Liver (tissue), 9 donors: ENCODE data around the gene ADAM11. TPM values are rescaled to one million over a fixed set of nuclear protein-coding genes. Genes with fewer than 3 reads are reported as not detected.
A peak's percentile ranks its signal among the peaks of the same experiment; 100 is the strongest.

Source experiments
- DNase-seq: peaks from one replicate; pipeline ENCODE4 v3.0.0-alpha.2; 2017; ENCODE audit warnings: low spot score
- H3K27ac ChIP-seq, 2 donors: one replicate each; pipeline ENCODE4 v1.7.0; 2013; ENCODE audit warnings: inconsistent platforms in 2 of 2, low read length in 2 of 2, control low read depth in 1 of 2, low read depth in 1 of 2, mild to moderate bottlenecking in 1 of 2
- H3K27me3 ChIP-seq, 4 donors: one replicate each; pipeline versions ENCODE4 v1.6.1 to v1.7.0; 2013; ENCODE audit warnings: low read length in 3 of 4, inconsistent platforms in 1 of 4, mild to moderate bottlenecking in 1 of 4, moderate library complexity in 1 of 4; ENCODE audit not compliant: control insufficient read depth in 4 of 4, insufficient read depth in 4 of 4
- H3K36me3 ChIP-seq, 4 donors: one replicate each; pipeline versions ENCODE4 v1.6.1 to v1.7.0; 2013; ENCODE audit warnings: low read length in 3 of 4, mild to moderate bottlenecking in 3 of 4, low read depth in 1 of 4, moderate library complexity in 1 of 4; ENCODE audit not compliant: control insufficient read depth in 4 of 4, insufficient read depth in 3 of 4
- H3K4me1 ChIP-seq, 4 donors: one replicate each; pipeline versions ENCODE4 v1.6.1 to v1.7.0; 2013; ENCODE audit warnings: low read length in 3 of 4, mild to moderate bottlenecking in 3 of 4, moderate library complexity in 1 of 4; ENCODE audit not compliant: control insufficient read depth in 4 of 4, insufficient read depth in 4 of 4
- H3K4me3 ChIP-seq, 3 donors: one replicate each; pipeline versions ENCODE4 v1.6.1 to v1.7.0; 2013; ENCODE audit warnings: low read length in 3 of 3, control low read depth in 1 of 3, low read depth in 1 of 3, mild to moderate bottlenecking in 1 of 3
- H3K9ac ChIP-seq, 2 donors: one replicate each; pipeline ENCODE4 v1.7.0; 2013; ENCODE audit warnings: low read length in 2 of 2, mild to moderate bottlenecking in 2 of 2, moderate library complexity in 2 of 2, control low read depth in 1 of 2, low read depth in 1 of 2
- H3K9me3 ChIP-seq, 4 donors: one replicate each; pipeline versions ENCODE4 v1.6.1 to v1.7.0; 2013; ENCODE audit warnings: low read length in 3 of 4; ENCODE audit not compliant: control insufficient read depth in 4 of 4
- EGR1 ChIP-seq, 2 donors: IDR thresholded peaks; 2 replicates each; pipeline ENCODE4 v1.6.1; 2016 to 2018; ENCODE audit warnings: antibody characterized with exemption in 2 of 2, low read depth in 2 of 2
- FOXA1 ChIP-seq: IDR thresholded peaks from 2 replicates; pipeline ENCODE4 v1.6.1; 2016; ENCODE audit warnings: antibody characterized with exemption
- FOXA2 ChIP-seq: IDR thresholded peaks from 2 replicates; pipeline ENCODE4 v1.6.1; 2016; ENCODE audit warnings: antibody characterized with exemption
- GABPA ChIP-seq, 2 donors: IDR thresholded peaks in 1 of 2; conservative IDR thresholded peaks in 1 of 2; 2 replicates each; pipeline ENCODE4 v1.6.1; 2016; ENCODE audit warnings: antibody characterized with exemption in 2 of 2, mild to moderate bottlenecking in 1 of 2, moderate library complexity in 1 of 2
- HNF4A ChIP-seq, 2 donors: conservative IDR thresholded peaks; 2 replicates each; pipeline ENCODE4 v1.6.1; 2016; ENCODE audit warnings: antibody characterized with exemption in 2 of 2, mild to moderate bottlenecking in 2 of 2
- HNF4G ChIP-seq: IDR thresholded peaks from 2 replicates; pipeline ENCODE4 v1.6.1; 2016; ENCODE audit warnings: antibody characterized with exemption
- MAX ChIP-seq: IDR thresholded peaks from 2 replicates; pipeline ENCODE4 v1.6.1; 2016; ENCODE audit warnings: antibody characterized with exemption
- NR2F2 ChIP-seq: IDR thresholded peaks from 2 replicates; pipeline ENCODE4 v1.6.1; 2016; ENCODE audit warnings: antibody characterized with exemption
- RAD21 ChIP-seq, 2 donors: IDR thresholded peaks; 2 replicates each; pipeline ENCODE4 v1.6.1; 2016; ENCODE audit warnings: antibody characterized with exemption in 2 of 2, mild to moderate bottlenecking in 2 of 2
- RXRA ChIP-seq, 2 donors: IDR thresholded peaks; 2 replicates each; pipeline ENCODE4 v1.6.1; 2017 to 2018; ENCODE audit warnings: antibody characterized with exemption in 2 of 2, mild to moderate bottlenecking in 1 of 2
- SP1 ChIP-seq: IDR thresholded peaks from 2 replicates; pipeline ENCODE4 v1.6.1; 2018; ENCODE audit warnings: antibody characterized with exemption, mild to moderate bottlenecking
- TAF1 ChIP-seq: conservative IDR thresholded peaks from 2 replicates; pipeline ENCODE4 v1.6.1; 2016; ENCODE audit warnings: antibody characterized with exemption, mild to moderate bottlenecking
- YY1 ChIP-seq: IDR thresholded peaks from 2 replicates; pipeline ENCODE4 v1.6.1; 2016; ENCODE audit warnings: antibody characterized with exemption, mild to moderate bottlenecking
- WGBS: extraction: QIAGEN DNeasy Blood & Tissue Kit; methylation state at CpG from one replicate; pipeline ENCODE4 v1.1.7; 2013; 5-methylcytosine and 5-hydroxymethylcytosine counted together
- polyA plus RNA-seq, 2 donors: library from polyadenylated mRNA; stranded (reverse) in 1 of 2; unstranded in 1 of 2; fragments of 200-250 nt in 1 of 2; fragments of >200 nt in 1 of 2; fragmentation: Nextera tagmentation in 1 of 2; extraction: Ambion mirVana in 1 of 2; gene quantifications; one replicate each; pipeline versions ENCODE4 v1.2.1 to v1.2.3, GENCODE V29; 2013 to 2015
- total RNA-seq, 2 donors: library from RNA; depleted of rRNA; stranded (reverse); fragments of >200 nt; gene quantifications; one replicate each; pipeline ENCODE4 v1.2.3, GENCODE V29; 2014
- TF ChIP-seq, protein P1 (sequence below): fragments of 150-350 bp; IDR thresholded peaks from 2 replicates; pipeline ENCODE4 v1.5.1; 2017; ENCODE audit warnings: improper control_type of control experiment, low read depth, low read length; ENCODE audit not compliant: missing input control
- TF ChIP-seq, protein P2 (sequence below): IDR thresholded peaks from 2 replicates; pipeline ENCODE4 v1.6.1; 2016; ENCODE audit warnings: antibody characterized with exemption
- donor health status: healthy.
- donor health status: healthy.
- donor health status: healthy.
- donor health status: healthy.
- donor health status: healthy.

ADAM11 gene
- total and polyA plus RNA-seq, 4 donors, result 0.06 to 1.1 (median 0.08) TPM; not detected in 1

- Histone ChIP-seq H3K36me3 (no peaks in the 10 kb centered on the region), H3K4me3 (no peak overlapping the region), H3K9me3 (no peaks in the 10 kb centered on the region), H3K9ac (no peak overlapping the region), H3K4me1 (peaks cover 4 to 20% (median 15%) of the 10 kb centered on the region in 4 donors), H3K27me3 (peaks cover 0 to 5% (median 2%) of the 10 kb centered on the region in 4 donors), H3K27ac (no peak overlapping the region)
- DNase-seq, result no peak
- 64% methylated on average over 6 of the region's 6 CpGs for WGBS
- TF ChIP-seq MAX, result no peak
- TF ChIP-seq FOXA1, result no peak
- TF ChIP-seq HNF4G, result no peak
- no peak for TF ChIP-seq HNF4A (conservative IDR thresholded peaks at IDR 0.05)
- TF ChIP-seq, protein P1, sequence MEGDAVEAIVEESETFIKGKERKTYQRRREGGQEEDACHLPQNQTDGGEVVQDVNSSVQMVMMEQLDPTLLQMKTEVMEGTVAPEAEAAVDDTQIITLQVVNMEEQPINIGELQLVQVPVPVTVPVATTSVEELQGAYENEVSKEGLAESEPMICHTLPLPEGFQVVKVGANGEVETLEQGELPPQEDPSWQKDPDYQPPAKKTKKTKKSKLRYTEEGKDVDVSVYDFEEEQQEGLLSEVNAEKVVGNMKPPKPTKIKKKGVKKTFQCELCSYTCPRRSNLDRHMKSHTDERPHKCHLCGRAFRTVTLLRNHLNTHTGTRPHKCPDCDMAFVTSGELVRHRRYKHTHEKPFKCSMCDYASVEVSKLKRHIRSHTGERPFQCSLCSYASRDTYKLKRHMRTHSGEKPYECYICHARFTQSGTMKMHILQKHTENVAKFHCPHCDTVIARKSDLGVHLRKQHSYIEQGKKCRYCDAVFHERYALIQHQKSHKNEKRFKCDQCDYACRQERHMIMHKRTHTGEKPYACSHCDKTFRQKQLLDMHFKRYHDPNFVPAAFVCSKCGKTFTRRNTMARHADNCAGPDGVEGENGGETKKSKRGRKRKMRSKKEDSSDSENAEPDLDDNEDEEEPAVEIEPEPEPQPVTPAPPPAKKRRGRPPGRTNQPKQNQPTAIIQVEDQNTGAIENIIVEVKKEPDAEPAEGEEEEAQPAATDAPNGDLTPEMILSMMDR, result no peak
- TF ChIP-seq FOXA2, result no peak
- TF ChIP-seq NR2F2, result no peak
- TF ChIP-seq GABPA (IDR thresholded peaks at IDR 0.05 in 1 of 2, conservative IDR thresholded peaks at IDR 0.05 in 1 of 2), result no peak
- TF ChIP-seq TAF1, result no peak
- TF ChIP-seq SP1, result no peak
- no peak for TF ChIP-seq RXRA (IDR thresholded peaks at IDR 0.05)
Observed at GRCh38 chr17:44773140-44773539, 14.4 kb downstream of the ADAM11 start.

- TF ChIP-seq FOXA1 (no peak), FOXA2 (no peak), HNF4A (conservative IDR thresholded peaks at IDR 0.05) (no peak), RXRA (IDR thresholded peaks at IDR 0.05) (no peak), EGR1 (IDR thresholded peaks at IDR 0.05; ENCODE audit: low read depth in 2 of 2) (no peak), YY1 (no peak), RAD21 (IDR thresholded peaks at IDR 0.05) (peak; percentile 89 to 95)
- TF ChIP-seq, protein P1, result peak; percentile 99
- TF ChIP-seq, protein P2, sequence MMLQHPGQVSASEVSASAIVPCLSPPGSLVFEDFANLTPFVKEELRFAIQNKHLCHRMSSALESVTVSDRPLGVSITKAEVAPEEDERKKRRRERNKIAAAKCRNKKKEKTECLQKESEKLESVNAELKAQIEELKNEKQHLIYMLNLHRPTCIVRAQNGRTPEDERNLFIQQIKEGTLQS, result no peak
- no peak overlapping the region for H3K9ac ChIP-seq
- H3K4me3 ChIP-seq, result peak overlapping the region in 1 of 3 donors; percentile 34
- H3K36me3 ChIP-seq, result no peaks in the 10 kb centered on the region
- no peak overlapping the region for H3K27ac ChIP-seq
- DNase-seq, result peak; percentile 90
- no peaks in the 10 kb centered on the region for H3K9me3 ChIP-seq
- peaks cover 0 to 5% (median 2%) of the 10 kb centered on the region in 4 donors for H3K27me3 ChIP-seq
- 17% methylated on average over 42 of the region's 42 CpGs for WGBS
- peaks cover 6 to 27% (median 17%) of the 10 kb centered on the region in 4 donors for H3K4me1 ChIP-seq
Observed at GRCh38 chr17:44774271-44775135, 15.7 kb downstream of the ADAM11 start.
